HCT116 (cell line): Measurements from ENCODE around the gene DGKB. TPM values are rescaled to one million over a fixed set of nuclear protein-coding genes. Genes with fewer than 3 reads are reported as not detected.

Experiments used
- ATAC-seq: fragments of 200-7000 bp; cut with Tn5 transposase; 2 replicates; pipeline ENCODE4 v1.9.1; 2020; ENCODE audit warnings: mild to moderate bottlenecking, moderate library complexity
- BruUV-seq: library from RNA; stranded (reverse); fragments of 400-500 nt; replicated peaks from 2 replicates; lab custom pipeline; 2021; lab: Mats Ljungman, UMichigan
- CTCF ChIA-PET: fragments of 300-600 bp; sonication (Branson Sonifier 250); formaldehyde crosslinking; loops from one replicate; lab custom pipeline; 2021; ENCODE audit warnings: antibody characterized with exemption; lab: Charles Lee
- POLR2A ChIA-PET: fragments of 300-600, 350-600 bp; sonication (Branson Sonifier 250); formaldehyde crosslinking; loops from one replicate; lab custom pipeline; 2021; ENCODE audit warnings: antibody characterized with exemption; lab: Charles Lee
- RAD21 ChIA-PET, 2 experiments: fragments of 300-600 bp; sonication (Branson Sonifier 250); formaldehyde crosslinking; loops; one replicate each; lab custom pipeline; 2023; ENCODE audit warnings: low total read pairs in 2 of 2; ENCODE audit not compliant: uncharacterized antibody in 2 of 2, unreplicated experiment in 2 of 2, low non-redundant PET in 1 of 2; lab: Charles Lee
- DNase-seq: peaks from one replicate; pipeline ENCODE4 v3.0.0-alpha.2; 2010; ENCODE audit warnings: low read depth, low spot score
- H2AFZ ChIP-seq: fragments of 200-600 bp; shearing (Covaris generic), sonication (generic); 2 replicates; pipeline ENCODE4 v1.6.1; 2017; ENCODE audit warnings: low read depth, mixed run types, mixed read lengths, antibody characterized with exemption, low read length; ENCODE audit not compliant: poor library complexity, severe bottlenecking
- H3K27ac ChIP-seq: 2 replicates; pipeline ENCODE4 v1.5.1; 2012; ENCODE audit warnings: low read depth, low read length
- H3K27me3 ChIP-seq: fragments of 200-600 bp; sonication (generic); 2 replicates; pipeline ENCODE4 v1.6.1; 2016; ENCODE audit warnings: mixed run types, low read length, mixed read lengths; ENCODE audit not compliant: insufficient read depth
- H3K36me3 ChIP-seq, 2 experiments: fragments of 200-500 bp in 1 of 2; fragments of 200-600 bp in 1 of 2; sonication (Bioruptor generic) in 1 of 2; sonication (generic) in 1 of 2; 2 replicates each; pipeline versions ENCODE4 v1.5.1 to v1.6.1; 2014 to 2016; ENCODE audit warnings: low read length in 2 of 2, inconsistent platforms in 1 of 2, mixed read lengths in 1 of 2, mixed run types in 1 of 2; ENCODE audit not compliant: insufficient read depth in 2 of 2, control insufficient read depth in 1 of 2
- H3K4me1 ChIP-seq, 2 experiments: fragments of 200-600 bp in 1 of 2; sonication (generic) in 1 of 2; 2 replicates each; pipeline versions ENCODE4 v1.5.1 to v1.6.1; 2012 to 2017; ENCODE audit warnings: low read length in 2 of 2, inconsistent platforms in 1 of 2, mild to moderate bottlenecking in 1 of 2, mixed read lengths in 1 of 2, mixed run types in 1 of 2, moderate library complexity in 1 of 2; ENCODE audit not compliant: insufficient read depth in 2 of 2, control insufficient read depth in 1 of 2
- H3K4me2 ChIP-seq: fragments of 200-600 bp; sonication (generic); 2 replicates; pipeline ENCODE4 v1.6.1; 2017; ENCODE audit warnings: mixed run types, low read length, mixed read lengths
- H3K4me3 ChIP-seq, 2 experiments: fragments of 200-600 bp in 1 of 2; sonication (generic) in 1 of 2; replicated peaks in 1 of 2; 2 replicates each; pipeline ENCODE4 v1.5.1; 2011 to 2016; ENCODE audit warnings: low read length in 2 of 2, control low read depth in 1 of 2, low read depth in 1 of 2, mild to moderate bottlenecking in 1 of 2, mixed read lengths in 1 of 2, mixed run types in 1 of 2
- H3K79me2 ChIP-seq: fragments of 200-600 bp; sonication (generic); 2 replicates; pipeline ENCODE4 v1.6.1; 2017; ENCODE audit warnings: mild to moderate bottlenecking, mixed run types, low read length, moderate library complexity, mixed read lengths; ENCODE audit not compliant: insufficient read depth
- H3K9ac ChIP-seq: fragments of 200-600 bp; sonication (generic); 2 replicates; pipeline ENCODE4 v1.6.1; 2016; ENCODE audit warnings: low read length, mixed read lengths
- H3K9me2 ChIP-seq: fragments of 200-600 bp; sonication (generic), shearing (Covaris generic); 2 replicates; pipeline ENCODE4 v1.6.1; 2017; ENCODE audit warnings: mixed run types, mild to moderate bottlenecking, moderate library complexity; ENCODE audit not compliant: insufficient read depth
- H3K9me3 ChIP-seq, 2 experiments: fragments of 200-500 bp in 1 of 2; fragments of 200-600 bp in 1 of 2; sonication (Bioruptor generic) in 1 of 2; sonication (generic) in 1 of 2; 2 replicates each; pipeline ENCODE4 v1.6.1; 2014 to 2017; ENCODE audit warnings: low read length in 2 of 2, mixed read lengths in 2 of 2, inconsistent platforms in 1 of 2, low read depth in 1 of 2, mild to moderate bottlenecking in 1 of 2, mixed run types in 1 of 2, moderate library complexity in 1 of 2; ENCODE audit not compliant: control insufficient read depth in 1 of 2, insufficient read depth in 1 of 2
- H4K20me1 ChIP-seq: fragments of 200-600 bp; sonication (generic), shearing (Covaris generic); 2 replicates; pipeline ENCODE4 v1.6.1; 2017; ENCODE audit warnings: mixed run types, mild to moderate bottlenecking, moderate library complexity; ENCODE audit not compliant: insufficient read depth
- CBX3 ChIP-seq: IDR thresholded peaks from 2 replicates; pipeline ENCODE4 v1.6.1; 2012; ENCODE audit warnings: low read depth
- POLR2A ChIP-seq: IDR thresholded peaks from 2 replicates; pipeline ENCODE4 v1.7.0; 2011; ENCODE audit warnings: borderline replicate concordance; ENCODE audit not compliant: insufficient read depth, insufficient read length; ENCODE audit errors: extremely low read depth
- POLR2AphosphoS5 ChIP-seq: IDR thresholded peaks from 2 replicates; pipeline ENCODE4 v1.6.1; 2011; ENCODE audit warnings: mild to moderate bottlenecking, low read depth, low read length, moderate library complexity
- SIN3A ChIP-seq: IDR thresholded peaks from 2 replicates; pipeline ENCODE4 v1.6.1; 2012; ENCODE audit warnings: low read depth
- SP1 ChIP-seq: IDR thresholded peaks from 2 replicates; pipeline ENCODE4 v1.6.1; 2012; ENCODE audit warnings: low read depth
- YY1 ChIP-seq: IDR thresholded peaks from 2 replicates; pipeline ENCODE4 v1.6.1; 2011; ENCODE audit warnings: low read length, low read depth, moderate library complexity, mild to moderate bottlenecking; ENCODE audit not compliant: insufficient replicate concordance; ENCODE audit errors: extremely low read depth
- ZFX ChIP-seq: fragments of 450-650 bp; IDR thresholded peaks from 2 replicates; pipeline ENCODE4 v1.6.1; 2017
- intact Hi-C: fragments of 100-400 bp; cut with micrococcal nuclease; formaldehyde crosslinking; loops from 2 replicates; pipeline ENCODE4 v1.10.0; 2022
- total RNA-seq: library from RNA; stranded (reverse); gene quantifications from one replicate; pipeline ENCODE4 v1.2.1, GENCODE V29; 2021; ENCODE audit not compliant: unreplicated experiment
- TF ChIP-seq, protein P1 (sequence below): IDR thresholded peaks from 2 replicates; pipeline ENCODE4 v1.6.1; 2012; ENCODE audit warnings: low read depth
- TF ChIP-seq, protein P2 (sequence below): IDR thresholded peaks from 2 replicates; pipeline ENCODE4 v1.6.1; 2012

DGKB gene
- total RNA-seq, 1 experiment from 2014 or later = 0.05 TPM

DNA sequence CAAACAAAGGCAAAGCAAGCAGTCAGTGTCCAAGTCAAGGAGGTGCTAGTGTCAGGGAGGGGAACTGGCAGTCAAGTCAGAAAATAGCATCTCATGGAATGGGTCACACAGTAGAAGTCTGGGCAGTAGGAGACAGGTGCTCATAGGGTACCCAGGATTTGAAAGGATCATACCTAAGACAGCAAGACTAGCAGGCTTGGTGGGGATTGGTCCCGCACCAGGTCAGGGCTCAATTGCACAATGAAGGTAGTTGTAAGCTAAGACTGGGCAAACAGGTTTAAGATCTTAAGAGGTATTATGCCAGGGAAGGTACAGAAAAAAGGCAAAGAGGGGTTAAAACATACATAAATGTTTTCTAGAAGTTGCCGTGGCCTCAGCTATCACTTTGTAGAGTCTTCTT, 731.7 kb downstream of the DGKB start (continued):
- TF ChIP-seq, protein P1, sequence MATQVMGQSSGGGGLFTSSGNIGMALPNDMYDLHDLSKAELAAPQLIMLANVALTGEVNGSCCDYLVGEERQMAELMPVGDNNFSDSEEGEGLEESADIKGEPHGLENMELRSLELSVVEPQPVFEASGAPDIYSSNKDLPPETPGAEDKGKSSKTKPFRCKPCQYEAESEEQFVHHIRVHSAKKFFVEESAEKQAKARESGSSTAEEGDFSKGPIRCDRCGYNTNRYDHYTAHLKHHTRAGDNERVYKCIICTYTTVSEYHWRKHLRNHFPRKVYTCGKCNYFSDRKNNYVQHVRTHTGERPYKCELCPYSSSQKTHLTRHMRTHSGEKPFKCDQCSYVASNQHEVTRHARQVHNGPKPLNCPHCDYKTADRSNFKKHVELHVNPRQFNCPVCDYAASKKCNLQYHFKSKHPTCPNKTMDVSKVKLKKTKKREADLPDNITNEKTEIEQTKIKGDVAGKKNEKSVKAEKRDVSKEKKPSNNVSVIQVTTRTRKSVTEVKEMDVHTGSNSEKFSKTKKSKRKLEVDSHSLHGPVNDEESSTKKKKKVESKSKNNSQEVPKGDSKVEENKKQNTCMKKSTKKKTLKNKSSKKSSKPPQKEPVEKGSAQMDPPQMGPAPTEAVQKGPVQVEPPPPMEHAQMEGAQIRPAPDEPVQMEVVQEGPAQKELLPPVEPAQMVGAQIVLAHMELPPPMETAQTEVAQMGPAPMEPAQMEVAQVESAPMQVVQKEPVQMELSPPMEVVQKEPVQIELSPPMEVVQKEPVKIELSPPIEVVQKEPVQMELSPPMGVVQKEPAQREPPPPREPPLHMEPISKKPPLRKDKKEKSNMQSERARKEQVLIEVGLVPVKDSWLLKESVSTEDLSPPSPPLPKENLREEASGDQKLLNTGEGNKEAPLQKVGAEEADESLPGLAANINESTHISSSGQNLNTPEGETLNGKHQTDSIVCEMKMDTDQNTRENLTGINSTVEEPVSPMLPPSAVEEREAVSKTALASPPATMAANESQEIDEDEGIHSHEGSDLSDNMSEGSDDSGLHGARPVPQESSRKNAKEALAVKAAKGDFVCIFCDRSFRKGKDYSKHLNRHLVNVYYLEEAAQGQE = no peak
- TF ChIP-seq CBX3 = no peak
- TF ChIP-seq ZFX = no peak

DNA sequence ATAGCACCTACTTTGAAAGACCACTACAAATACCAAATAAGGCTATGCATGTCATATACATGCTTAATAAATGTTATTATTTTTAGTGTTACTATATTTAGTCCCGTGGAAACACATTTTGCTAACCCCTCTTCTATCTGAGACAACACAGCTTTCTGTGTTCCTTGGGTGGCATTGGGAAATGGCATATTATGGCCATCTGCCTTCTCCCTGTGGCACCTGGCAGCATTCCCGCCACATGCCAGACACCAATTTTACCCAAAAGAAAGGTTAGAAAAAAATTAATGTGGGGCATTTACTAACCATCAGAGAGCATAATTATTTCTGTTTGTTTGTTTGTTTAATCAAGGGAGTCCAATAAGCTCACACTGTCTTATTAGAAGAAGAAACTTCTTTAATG, 744.4 kb downstream of the DGKB start:
- no TSS peak for BruUV-seq
- Histone ChIP-seq H3K27me3 (no peaks in the 10 kb centered on the region), H3K79me2 (no peaks in the 10 kb centered on the region), H3K4me1 (no peaks in the 10 kb centered on the region), H3K9me3 (no peaks in the 10 kb centered on the region), H3K4me3 (no peak overlapping the region), H3K27ac (no peak overlapping the region), H3K4me2 (no peak overlapping the region), H2AFZ (no peak overlapping the region), H4K20me1 (no peaks in the 10 kb centered on the region), H3K9ac (no peak overlapping the region), H3K36me3 (no peaks in the 10 kb centered on the region), H3K9me2 (no peaks in the 10 kb centered on the region)
- ATAC-seq (no peak), DNase-seq (no peak)
- CTCF ChIA-PET = no interaction called here
- RAD21 ChIA-PET = no interaction called here
- intact Hi-C loops = no loop called here
- TF ChIP-seq SP1 = no peak
- no peak for TF ChIP-seq POLR2AphosphoS5
- TF ChIP-seq, protein P2, sequence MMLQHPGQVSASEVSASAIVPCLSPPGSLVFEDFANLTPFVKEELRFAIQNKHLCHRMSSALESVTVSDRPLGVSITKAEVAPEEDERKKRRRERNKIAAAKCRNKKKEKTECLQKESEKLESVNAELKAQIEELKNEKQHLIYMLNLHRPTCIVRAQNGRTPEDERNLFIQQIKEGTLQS = no peak
- TF ChIP-seq POLR2A = no peak
- TF ChIP-seq SIN3A = no peak
- no peak for TF ChIP-seq YY1
- TF ChIP-seq, protein P1 = no peak
- no peak for TF ChIP-seq CBX3
- POLR2A ChIA-PET = no interaction called here
